ENCODE data around the gene SEMA4C.

- TF ChIP-seq CTCF (IDR thresholded peaks at IDR 0.05) (no peak), POLR2A (IDR thresholded peaks at IDR 0.05) (no peak), POLR2AphosphoS5 (IDR thresholded peaks at IDR 0.05) (peak; percentile 54), EP300 (IDR thresholded peaks at IDR 0.05) (no peak)
Observed at GRCh38 chr2:96906729-96907114, 36.8 kb upstream of the SEMA4C start.

Measured in gastroesophageal sphincter (tissue), 3 donors.